NCI-H2196 treated with DMSO at 0.1 percent for 48 hours (cell line): Measurements from ENCODE around the gene ZXDC.
A peak's percentile ranks its signal among the peaks of the same experiment; 100 is the strongest.

Experiments used
- DNase-seq: peaks from one replicate; lab custom pipeline; 2025; ENCODE audit not compliant: unreplicated experiment; lab: John Stamatoyannopoulos, UW

ZXDC gene

DNA sequence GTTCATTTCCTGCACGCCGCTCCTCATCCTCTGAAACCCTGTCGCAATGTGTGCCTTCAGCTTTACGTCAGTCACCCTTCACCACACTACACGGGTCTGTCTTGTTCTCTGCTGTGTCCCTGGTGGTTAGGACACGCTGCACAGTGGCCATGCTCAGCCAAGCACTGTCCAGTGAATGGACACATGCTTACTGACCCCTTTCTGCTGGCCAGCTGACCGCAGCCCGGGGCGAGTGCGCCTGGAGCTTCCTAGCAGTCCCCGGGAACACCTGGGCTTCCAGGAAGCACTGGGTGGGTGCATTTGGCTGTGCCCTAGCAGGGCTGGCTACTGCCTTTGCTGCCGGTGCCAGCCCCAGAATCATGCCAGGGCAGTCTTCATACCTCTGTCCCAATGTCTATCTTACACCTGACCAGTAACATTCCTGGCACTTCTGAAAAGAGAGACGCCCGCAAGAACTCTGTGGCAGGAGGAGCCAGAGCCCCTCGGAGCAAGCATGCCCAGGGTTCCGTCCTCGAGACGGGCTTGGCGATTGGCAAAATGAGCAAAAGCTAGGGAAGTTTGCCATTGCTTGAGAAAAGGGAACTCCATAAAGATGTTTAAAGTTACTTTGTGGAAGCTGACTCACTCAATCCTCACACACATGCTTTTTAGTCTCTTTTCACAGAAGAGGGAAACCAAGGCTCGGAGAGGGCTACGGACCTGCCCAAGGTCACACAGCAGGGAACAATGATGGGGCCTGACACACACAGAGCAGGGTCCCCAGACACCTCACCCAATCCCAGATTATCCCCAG, 15.7 kb upstream of the ZXDC start:
- no peak for DNase-seq

DNA sequence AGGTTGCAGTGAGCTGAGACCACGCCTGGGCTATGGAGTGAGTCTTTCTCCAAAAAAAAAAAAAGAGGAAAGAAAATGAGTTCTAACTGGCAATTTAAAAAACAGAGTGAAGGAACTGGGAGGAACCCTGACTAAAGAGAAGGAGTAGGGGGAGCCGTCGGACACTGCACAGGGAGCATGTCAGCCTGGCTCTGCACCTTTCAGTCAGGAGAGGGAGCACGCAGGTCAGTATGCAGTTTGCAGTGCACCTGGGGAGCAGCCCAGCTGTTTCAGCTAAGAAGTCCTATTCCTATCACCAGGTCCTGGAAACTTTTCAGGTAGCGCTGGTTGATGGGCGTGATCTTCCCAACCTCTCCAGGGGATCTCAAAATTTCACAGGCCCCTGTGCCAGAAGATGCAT, 14.9 kb upstream of the ZXDC start:
- DNase-seq: no peak

DNA sequence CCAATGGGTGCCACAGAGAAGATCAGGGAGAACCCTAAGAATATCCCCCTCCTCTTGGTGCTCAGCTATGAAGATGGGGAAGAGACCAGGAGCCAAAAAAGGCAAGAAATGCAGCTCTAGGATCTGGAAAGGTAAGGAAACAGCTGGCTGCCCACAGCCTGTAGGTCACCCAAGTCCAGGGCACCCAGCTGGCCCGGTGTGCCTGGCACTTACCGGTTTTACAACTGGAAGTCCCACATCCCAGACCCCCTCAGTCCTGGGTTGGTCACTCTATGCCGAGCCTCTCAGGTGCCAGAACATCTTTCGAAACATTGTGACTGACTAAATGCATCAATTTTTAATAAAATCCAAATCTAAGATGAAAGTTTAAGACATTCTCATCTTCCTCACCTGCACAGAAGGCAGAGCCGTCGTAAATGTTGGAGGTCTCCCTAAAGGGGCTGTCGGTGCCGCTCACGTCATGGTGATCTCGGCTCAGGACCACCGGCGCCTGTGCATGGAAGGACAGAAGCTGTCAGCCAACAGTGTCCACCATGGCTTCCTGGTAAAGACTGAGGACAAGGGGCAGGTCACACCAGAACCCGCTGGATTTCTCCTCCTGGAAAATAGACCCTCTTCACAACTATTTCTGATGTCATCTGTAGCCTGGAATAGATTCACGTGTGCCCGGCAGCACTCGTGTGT, 13.3 kb upstream of the ZXDC start:
- no peak for DNase-seq

DNA sequence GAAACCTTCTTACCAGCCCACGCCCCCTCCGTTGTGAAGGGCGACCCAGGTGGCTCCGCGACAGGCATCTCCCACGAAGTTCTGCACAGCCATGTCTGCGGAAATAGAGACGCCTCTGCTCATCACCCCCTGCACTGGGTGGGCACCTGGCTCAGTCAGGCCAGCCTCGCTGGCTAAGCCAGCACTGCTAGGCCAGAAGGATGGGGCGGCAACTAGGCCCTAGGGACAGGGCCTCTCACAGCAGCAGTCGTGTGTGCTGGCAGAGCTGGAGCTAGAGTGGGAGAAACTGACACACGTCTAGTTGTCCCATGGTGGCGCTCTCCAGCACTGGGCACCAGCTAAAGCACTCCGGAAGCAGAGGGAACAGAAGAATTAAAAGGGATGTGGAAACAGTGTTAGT, 12.5 kb upstream of the ZXDC start:
- DNase-seq: no peak

DNA sequence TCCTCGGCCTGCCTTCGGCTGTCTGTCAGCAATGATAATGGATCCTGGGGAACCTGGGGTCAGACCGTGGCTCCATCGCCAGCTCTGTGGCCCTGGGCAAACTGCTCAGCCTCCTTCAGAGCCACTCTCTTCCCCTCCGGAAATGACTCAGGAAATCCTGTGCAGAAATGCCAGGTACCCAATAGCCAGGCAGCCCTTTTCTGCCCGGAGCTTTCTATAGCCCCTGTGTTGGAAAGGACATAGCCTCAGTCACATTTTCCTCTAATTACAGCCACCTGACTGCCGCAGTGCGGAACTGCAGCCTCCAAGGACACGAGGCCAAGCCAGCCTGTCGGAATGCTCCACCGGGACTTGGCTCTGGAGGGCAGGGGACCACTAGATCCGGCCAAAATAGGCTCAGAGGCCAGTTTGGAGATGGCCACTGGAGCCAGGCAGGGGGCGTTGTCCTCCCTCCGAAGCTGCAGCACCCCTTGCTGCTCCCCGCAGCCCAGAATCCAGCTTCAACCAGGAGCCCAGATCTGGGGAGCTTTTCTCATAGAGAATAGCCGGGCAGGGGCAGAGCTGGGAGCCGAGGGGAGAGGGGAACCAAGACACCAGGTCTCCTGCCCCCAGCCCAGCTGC, 11.6 kb upstream of the ZXDC start:
- no peak for DNase-seq

DNA sequence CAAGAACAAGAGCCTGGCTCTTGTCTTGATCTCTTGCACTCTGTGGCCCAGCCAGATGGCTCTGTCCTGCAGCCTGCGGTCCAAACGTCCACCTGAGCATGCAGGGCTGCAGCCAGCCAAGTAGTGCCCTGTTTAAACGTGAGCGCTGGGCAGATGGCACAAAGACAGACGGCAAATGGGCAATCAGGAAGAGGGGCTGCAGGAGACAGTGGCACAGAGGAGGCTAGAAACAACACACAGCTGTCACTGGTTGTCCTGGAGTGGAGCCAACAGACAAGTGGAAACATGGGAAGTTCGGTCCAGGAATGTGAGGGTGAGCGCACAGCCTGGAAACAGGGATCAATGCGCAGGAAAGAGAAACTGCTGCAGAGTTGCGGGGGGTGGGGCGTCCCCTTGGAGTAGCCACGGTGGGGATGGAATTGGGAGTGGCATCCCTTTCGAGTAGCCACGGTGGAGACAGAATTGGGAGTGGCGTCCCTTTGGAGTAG, 10.7 kb upstream of the ZXDC start:
- no peak for DNase-seq

DNA sequence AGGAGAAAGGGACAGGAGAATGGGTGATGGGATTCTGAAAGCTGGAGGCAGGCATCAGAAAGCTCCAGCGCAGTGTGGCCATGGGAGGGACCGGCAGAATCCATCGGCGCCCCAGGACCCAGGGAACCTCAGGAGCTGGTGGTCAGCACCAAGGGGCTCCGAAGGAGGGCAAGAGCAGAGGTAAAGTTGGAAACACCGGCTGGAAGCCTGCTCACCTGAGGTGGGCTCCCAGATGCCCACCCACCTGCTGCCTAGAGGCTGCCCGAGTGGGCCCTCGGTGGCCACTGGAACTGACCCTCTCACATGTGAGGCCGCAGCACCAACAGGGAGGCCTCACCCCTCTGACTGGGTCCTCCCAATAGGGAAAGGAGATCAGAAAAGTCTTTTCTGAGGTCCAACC, 10.3 kb upstream of the ZXDC start:
- no peak for DNase-seq

DNA sequence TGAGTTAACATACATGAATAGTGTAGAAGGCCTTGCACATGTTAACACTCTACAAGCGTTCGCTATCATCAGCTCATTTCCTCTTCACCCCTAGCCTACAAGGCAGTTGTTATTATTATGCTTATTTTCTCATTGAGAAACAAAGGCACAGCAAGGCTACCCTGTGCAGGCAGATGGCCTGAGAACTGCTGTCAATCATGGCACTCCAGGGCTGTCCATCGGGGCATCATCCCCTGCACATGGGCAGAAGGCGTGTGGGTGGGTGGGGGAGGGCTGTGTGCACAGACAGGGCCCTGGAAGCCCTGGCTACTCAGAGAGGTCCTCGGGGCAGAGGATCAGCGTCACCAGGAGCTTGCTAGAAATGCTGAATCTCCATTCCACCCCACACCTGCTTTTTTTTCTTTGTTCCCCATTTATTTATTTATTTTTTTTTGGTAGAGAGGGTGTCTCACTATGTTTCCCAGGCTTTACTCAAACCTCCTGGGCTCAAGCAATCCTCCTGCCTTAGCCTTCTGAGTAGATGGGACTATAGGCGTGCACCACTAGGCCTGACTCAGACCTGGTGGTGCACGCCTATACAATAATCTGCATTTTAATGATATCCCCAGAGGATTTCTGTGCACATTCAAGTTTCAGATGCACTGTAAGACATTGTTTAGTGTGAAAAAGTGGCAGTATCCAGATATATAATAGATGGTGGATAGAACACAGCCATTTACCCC, 9.6 kb upstream of the ZXDC start:
- no peak for DNase-seq

DNA sequence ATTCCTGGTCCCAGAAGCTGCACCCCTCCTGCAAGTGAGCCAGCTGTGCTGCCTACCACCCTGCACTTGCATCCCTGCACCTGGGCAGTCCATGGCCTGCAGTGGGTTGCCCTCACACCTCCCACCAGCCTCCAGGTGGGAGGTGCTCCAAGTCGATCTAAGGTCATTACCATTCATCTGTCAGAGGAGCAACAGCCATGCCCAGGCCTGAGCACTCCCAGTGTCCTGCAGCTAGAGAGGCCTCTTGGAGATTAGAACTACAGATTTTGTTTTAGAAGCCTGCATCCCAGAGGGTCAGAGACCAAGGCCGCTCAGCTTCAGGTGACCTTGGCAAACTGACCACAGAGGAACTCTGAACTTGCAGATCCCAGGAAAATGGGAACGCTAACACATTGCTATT, 9.0 kb upstream of the ZXDC start:
- DNase-seq: no peak

DNA sequence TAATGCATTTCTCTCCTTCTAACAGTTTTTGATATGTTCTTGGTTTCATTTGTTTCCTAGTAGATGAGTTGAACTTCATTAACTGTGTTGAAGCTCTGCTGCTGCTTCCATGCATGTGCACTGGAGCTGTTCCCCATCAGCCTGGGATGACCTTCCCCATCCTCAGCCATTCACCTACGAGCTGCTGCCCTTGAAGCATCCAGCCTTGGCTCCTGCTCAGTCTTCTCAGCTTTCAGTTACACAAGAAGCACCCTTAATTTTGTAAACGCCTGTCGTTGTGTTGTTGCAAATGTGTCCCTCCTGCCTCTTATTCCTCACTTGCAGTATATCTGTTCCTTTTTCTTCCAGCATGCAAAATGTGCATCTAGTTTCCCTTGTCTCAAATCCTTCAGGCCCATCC, 8.5 kb upstream of the ZXDC start:
- no peak for DNase-seq

DNA sequence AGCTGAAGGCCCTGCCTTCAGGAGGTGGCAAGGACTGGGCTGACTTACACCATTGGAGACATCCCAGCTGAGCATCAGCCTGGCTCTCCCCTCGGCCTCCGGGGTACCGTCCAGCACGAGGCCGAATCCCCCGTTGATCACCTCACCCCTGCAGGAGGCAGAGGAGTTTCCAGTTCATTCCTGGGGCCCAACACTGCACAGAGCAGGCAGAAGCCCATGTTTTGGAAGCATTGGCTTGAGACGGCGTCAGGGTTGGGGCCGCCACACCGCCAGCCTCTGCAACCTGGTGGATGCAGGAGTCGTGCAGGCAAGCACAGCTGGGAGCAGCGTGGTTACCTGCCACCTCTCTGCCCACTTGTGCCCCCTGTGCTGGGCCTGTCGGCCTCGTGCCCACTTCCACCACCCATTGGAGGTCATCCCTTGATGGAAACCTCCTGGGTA, 7.7 kb upstream of the ZXDC start:
- DNase-seq: no peak

DNA sequence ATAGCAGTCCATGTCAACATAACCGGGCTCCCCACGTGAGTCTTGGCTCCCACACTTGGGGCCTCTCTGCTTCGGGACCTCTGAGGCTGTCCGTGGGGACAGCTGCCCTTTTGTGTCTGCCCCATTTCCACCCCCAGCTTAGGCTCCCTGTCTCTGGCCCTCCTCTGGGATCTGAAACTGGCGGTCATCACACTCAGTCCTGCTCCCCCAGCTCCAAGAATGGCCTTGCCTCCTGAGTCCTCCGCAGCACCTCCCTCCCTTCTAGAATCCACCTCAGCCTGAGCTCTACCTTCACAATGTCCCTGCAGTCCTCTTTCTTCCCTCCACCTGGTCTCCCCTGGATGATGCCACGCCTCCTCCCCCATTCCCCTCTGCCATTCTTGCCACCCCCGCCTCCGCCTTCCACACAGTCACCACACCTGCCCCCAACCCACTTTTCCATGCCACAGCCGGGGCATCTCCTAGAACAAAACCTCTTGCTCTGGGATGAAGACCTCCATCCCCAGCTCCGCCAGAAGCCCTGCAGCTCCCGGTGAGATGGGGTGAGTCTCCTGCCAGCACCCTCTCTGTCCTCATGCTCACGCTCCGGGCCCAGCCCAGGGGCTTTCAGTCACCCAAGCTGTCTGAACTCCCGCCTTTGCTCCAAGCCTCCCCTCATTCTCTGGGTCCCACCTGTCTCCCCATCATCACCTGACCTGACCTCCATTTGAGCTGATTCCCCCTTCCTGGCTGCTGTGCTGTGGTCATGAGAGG, 7.0 kb upstream of the ZXDC start:
- DNase-seq: no peak

DNA sequence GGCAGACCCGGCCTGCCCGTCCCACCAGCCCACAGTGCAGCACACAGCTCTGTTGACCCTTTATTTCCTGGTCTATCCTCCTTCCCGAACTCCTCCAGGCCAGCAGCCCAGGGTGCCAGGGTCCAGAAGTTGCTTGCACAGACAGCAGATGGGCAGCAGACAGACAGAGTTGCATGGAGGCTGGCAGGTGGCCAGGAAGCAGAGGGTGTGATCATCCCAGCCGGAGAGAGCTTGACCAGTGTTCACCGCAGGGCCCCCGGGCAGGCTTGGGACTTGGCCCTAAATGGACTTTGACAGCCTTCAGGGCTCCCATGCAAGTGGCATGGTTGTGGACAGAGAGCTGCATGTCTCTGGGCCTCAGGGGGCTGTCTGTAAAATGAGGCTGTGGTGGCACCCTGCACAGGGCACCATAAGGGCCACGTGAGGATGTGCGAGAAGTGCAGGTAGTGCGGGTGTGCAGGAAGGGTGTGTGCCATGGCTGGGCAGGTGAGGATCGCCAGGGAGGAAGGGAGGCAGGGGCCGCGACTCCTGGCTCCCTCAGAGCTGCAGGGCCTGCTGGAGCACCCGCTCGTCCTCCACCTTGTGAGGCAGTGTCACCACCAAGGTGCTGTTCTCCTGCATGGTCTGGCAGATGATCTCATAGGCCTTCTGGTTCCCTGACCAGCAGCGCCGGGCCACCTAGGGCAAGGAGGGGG, 6.3 kb upstream of the ZXDC start:
- no peak for DNase-seq

DNA sequence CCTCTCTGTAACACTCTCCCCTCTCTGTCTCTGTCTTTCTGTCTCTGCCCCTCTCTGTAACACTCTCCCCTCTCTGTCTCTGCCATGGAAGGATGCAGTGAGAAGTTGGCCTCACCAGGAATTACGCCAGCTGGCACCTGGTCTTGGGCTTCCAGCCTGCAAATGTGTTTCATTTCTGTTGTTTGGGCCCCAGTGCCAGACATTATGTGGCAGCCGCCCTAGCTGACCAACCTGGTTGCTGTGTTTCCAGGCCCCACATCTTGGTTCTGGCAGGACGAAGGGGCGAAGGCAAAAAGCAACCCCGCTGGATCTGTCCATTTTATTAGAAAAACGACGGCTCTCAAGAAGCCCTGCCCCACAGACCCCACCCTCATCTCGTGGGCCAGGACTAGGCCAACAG, 5.2 kb upstream of the ZXDC start:
- no peak for DNase-seq

DNA sequence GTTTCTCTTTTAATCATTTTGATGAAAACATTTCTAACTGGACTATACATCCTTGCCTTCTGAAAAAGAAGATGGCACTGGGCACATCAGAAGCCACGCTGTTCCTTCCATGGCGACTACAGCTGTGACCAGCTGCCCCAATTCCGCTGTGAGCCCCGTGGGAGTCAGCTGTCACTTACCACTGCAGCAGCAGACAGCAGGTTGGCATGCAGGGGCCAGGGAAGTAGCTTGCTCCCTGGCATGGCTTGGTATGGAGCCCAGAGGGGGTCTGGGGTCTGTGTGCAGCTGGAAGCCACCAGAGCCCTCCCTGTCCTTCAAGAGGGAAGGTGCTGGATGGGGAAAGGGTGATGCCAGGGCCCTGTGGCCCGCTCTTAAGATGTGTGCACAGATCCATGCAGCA, 4.5 kb upstream of the ZXDC start:
- DNase-seq: no peak

DNA sequence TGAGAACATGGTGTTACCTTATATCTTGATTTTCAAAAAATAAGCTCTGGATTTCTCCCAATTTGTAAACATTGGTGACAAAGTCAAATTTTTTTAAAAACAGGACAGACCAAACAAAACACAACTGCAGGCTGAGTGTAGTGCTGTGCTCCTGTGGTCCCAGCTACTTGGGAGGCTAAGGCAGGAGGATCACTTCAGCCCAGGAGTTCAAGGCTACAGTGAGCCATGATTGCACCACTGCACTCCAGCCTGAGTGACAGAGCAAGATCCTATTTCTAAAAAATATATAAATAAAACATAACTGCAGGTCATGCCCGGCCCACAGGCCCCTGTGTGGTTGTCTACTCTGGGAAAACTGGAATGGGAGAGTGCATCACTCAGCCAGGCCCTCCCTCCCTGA, 4.0 kb upstream of the ZXDC start:
- no peak for DNase-seq

DNA sequence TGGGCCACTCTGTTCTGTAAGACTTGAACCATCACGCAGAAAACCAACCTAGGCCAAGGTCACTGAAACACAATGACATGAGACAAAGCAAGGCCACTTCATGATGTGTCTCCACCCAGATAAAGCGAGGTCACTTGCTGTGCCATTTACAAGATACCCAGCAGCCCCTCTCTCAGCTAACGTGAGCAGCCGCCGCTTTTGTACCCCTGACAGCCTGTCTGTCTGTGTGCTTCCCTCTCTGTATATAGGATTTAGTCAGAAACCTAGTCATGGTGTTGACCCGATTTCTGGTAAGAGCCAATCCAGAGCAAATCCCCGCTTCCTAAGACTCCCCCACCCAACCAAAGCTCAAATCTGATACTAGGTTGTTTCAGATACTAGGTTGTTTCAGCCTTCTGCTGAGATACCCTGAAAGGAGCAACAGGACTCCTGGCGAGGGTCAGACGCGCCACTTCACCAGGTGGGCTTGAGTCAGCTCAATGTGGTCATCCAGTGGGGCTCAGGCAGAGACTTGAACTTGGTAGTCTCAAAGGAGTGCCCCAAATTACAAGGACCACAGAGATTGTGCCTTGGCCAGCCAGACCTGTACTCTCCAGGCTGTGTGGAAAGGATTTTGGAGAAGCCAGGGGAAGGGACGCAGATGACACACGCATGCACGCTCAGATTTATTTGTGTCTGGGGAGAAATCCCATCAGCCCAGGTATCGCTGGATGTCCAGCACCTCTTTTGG, 3.1 kb upstream of the ZXDC start:
- no peak for DNase-seq

DNA sequence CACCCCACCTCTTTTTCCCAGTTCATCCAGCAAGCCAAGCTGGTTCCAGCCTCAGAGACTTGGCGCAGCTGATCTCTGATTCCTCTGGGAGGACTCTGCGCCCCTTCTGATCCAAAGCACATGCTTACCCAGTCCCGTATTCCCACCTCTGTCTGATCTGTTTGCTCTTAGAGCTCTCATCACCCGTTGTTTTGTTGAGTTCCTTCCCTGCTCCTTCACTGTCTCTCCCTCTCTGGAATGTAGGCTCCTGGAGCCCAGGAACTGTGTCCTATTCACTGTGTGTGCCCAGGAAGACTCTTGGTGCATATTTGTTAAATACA, 1.3 kb upstream of the ZXDC start:
- no peak for DNase-seq

DNA sequence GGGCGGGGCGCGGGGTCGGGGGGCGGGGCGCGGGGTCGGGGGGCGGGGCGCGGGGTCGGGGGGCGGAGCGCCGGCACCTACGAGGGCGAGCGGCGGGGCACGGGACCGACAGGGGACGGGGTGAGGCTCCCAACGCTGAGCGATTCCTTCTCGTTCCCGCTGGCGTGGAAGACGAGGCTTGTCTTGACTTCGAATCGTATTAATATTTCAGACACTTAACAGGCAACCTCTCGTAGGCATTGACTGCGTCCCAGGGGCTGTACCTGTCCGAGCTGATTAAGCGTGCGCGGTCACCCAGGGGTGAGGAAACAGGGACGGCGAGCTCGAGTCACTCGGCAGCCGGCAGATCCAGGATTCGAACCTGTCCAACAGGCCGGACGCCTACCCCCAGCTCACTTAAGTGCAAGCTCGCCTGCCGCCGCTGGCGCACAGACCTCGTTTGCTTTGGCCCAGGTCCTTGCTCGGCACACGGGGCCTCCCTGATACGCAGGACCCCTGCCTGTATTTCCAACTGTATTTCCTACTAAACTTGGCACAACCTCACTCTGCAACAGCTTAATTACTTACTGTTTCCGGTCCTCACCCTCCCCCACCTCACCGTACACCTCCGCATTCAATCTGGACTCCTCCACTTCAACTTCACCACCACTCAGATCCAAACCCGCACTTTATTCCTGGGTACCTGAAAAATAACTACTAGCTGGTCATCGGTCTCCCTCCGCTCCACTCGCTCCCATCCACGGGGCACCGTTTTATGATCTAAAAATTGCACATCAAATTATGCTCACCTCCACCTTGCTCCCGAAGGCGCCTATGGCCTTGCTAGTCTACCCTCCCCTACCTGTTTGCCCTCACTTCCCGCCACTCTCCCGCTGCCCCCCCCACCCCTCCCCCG, 722 bp upstream of the ZXDC start:
- DNase-seq: peak; percentile 72
